Ovary (tissue), 9 donors: ENCODE results near the gene FGF8. TPM values are rescaled to one million over a fixed set of nuclear protein-coding genes. Genes with fewer than 3 reads are reported as not detected.

Source experiments
- DNase-seq, 5 donors: peaks; one replicate each; pipeline ENCODE4 v3.0.0-alpha.2; 2019 to 2020
- H3K27ac ChIP-seq, 2 donors: fragments of 200-600 bp; one replicate each; pipeline versions ENCODE4 v1.5.1 to v1.8.0; 2019 to 2022
- H3K27me3 ChIP-seq: fragments of 200-600 bp; one replicate; pipeline ENCODE4 v1.8.0; 2022
- H3K36me3 ChIP-seq: fragments of 200-600 bp; sonication (generic); one replicate; pipeline ENCODE4 v1.5.1; 2019
- H3K4me1 ChIP-seq: one replicate; pipeline ENCODE4 v1.8.1; 2013; ENCODE audit warnings: mild to moderate bottlenecking, moderate library complexity; ENCODE audit not compliant: insufficient read depth
- H3K4me3 ChIP-seq: fragments of 200-600 bp; sonication (generic); one replicate; pipeline ENCODE4 v1.5.1; 2017
- H3K9me3 ChIP-seq, 2 donors: fragments of 200-600 bp in 1 of 2; sonication (generic) in 1 of 2; one replicate each; pipeline versions ENCODE4 v1.5.1 to v1.8.1; 2013 to 2019; ENCODE audit warnings: mild to moderate bottlenecking in 1 of 2, moderate library complexity in 1 of 2
- CTCF ChIP-seq, 3 donors: fragments of 450-650 bp in 2 of 3; fragments of 200-600 bp in 1 of 3; IDR thresholded peaks; one replicate each; pipeline versions ENCODE4 v1.5.1 to v1.8.0; 2016 to 2022; ENCODE audit warnings: antibody characterized with exemption in 3 of 3, mild to moderate bottlenecking in 1 of 3
- EP300 ChIP-seq: sonication (generic); formaldehyde crosslinking; IDR thresholded peaks from one replicate; pipeline ENCODE4 v1.6.1; 2017; ENCODE audit warnings: antibody characterized with exemption
- POLR2A ChIP-seq: fragments of 450-650 bp; IDR thresholded peaks from one replicate; pipeline ENCODE4 v1.6.1; 2017; ENCODE audit warnings: antibody characterized with exemption, mild to moderate bottlenecking, moderate library complexity
- WGBS, 3 donors: extraction: QIAGEN DNeasy Blood & Tissue Kit in 1 of 3; methylation state at CpG; one replicate each; pipeline versions ENCODE4 v1.1.5 to v1.1.7; 2013 to 2017; 5-methylcytosine and 5-hydroxymethylcytosine counted together
- intact Hi-C, 4 donors: fragments of 100-400 bp; cut with DNase I; formaldehyde crosslinking; loops; one replicate each; pipeline versions ENCODE4 v1.11.0 to v1.15.1; 2022 to 2023
- polyA plus RNA-seq, 2 donors: library from polyadenylated mRNA; stranded (reverse); fragments of 200-250 nt in 1 of 2; fragments of 350-450 nt in 1 of 2; fragmentation: Illumina TruSeq in 1 of 2; extraction: RNeasy Lipid Tissue Mini Kit (QIAGEN cat#74804) in 1 of 2; gene quantifications; one replicate each; pipeline ENCODE4 v1.2.3, GENCODE V29; 2013 to 2014
- total RNA-seq, 7 donors: library from RNA; depleted of rRNA in 2 of 7; stranded (reverse); fragments of >200 nt in 2 of 7; fragmentation: NEBNext Ultra II Directional in 3 of 7; extraction: Animal tissue kit (Norgen Biotek cat#: 25700) in 3 of 7; gene quantifications; one replicate each; pipeline versions ENCODE4 v1.1.0 to v1.2.4, GENCODE V29; 2016 to 2023
- donor health status: DM: no; HTN: no; CAD: no; lungs with moderate emphysema.
- donor health status: DM: no; HTN: no; CAD: no.
- donor health status: Bipolar disorder and iron deficiency.
- donor health status: DM: yes; HTN: yes; CAD: no.
- donor health status: DM: no; HTN: no; CAD: no.
- donor health status: DM: yes; HTN: yes; CAD: no.

FGF8 gene
- total and polyA plus RNA-seq, 9 donors, result not detected

GRCh38 chr10:101748496-101748895 lies 27.4 kb downstream of the FGF8 start:
- Histone ChIP-seq H3K4me3 (no peak overlapping the region), H3K9me3 (no peaks in the 10 kb centered on the region), H3K27ac (no peak overlapping the region), H3K36me3 (no peaks in the 10 kb centered on the region), H3K4me1 (no peaks in the 10 kb centered on the region), H3K27me3 (no peaks in the 10 kb centered on the region)
- WGBS, 3 donors, result 66 to 76% (median 68%) methylated on average over 3 of the region's 3 CpGs
- TF ChIP-seq POLR2A (no peak), CTCF (IDR thresholded peaks at IDR 0.05) (no peak), EP300 (no peak)
- intact Hi-C loops, result no loop called here
- no peak for DNase-seq

GRCh38 chr10:101745074-101745696 lies 30.7 kb downstream of the FGF8 start:
- no peak for DNase-seq
- TF ChIP-seq POLR2A, result no peak
- TF ChIP-seq EP300, result no peak
- TF ChIP-seq CTCF (IDR thresholded peaks at IDR 0.05), result no peak
- no peaks in the 10 kb centered on the region for H3K9me3 ChIP-seq
- H3K4me3 ChIP-seq, result no peak overlapping the region
- no peaks in the 10 kb centered on the region for H3K4me1 ChIP-seq
- intact Hi-C loops, result no loop called here
- no peak overlapping the region for H3K27ac ChIP-seq
- H3K27me3 ChIP-seq, result no peaks in the 10 kb centered on the region
- H3K36me3 ChIP-seq, result no peaks in the 10 kb centered on the region
- WGBS, 3 donors, result 69 to 76% (median 72%) methylated on average over 9 of the region's 9 CpGs

GRCh38 chr10:101744267-101744666 lies 31.6 kb downstream of the FGF8 start:
- Histone ChIP-seq H3K9me3 (no peaks in the 10 kb centered on the region), H3K4me3 (no peak overlapping the region), H3K27ac (no peak overlapping the region), H3K36me3 (no peaks in the 10 kb centered on the region), H3K27me3 (no peaks in the 10 kb centered on the region), H3K4me1 (no peaks in the 10 kb centered on the region)
- no peak for DNase-seq
- TF ChIP-seq POLR2A (no peak), CTCF (IDR thresholded peaks at IDR 0.05) (no peak), EP300 (no peak)
- WGBS, 3 donors, result 77 to 82% (median 78%) methylated on average over 3 of the region's 3 CpGs
- intact Hi-C loops, result no loop called here

- 44 to 50% (median 47%) methylated on average over 2 of the region's 2 CpGs for WGBS, 3 donors
- H3K27me3 ChIP-seq, result no peaks in the 10 kb centered on the region
- H3K36me3 ChIP-seq, result no peaks in the 10 kb centered on the region
- H3K4me1 ChIP-seq, result no peaks in the 10 kb centered on the region
- DNase-seq, result no peak
- H3K27ac ChIP-seq, result no peak overlapping the region
- H3K9me3 ChIP-seq, result no peaks in the 10 kb centered on the region
- no peak overlapping the region for H3K4me3 ChIP-seq
- TF ChIP-seq POLR2A (no peak), EP300 (no peak), CTCF (IDR thresholded peaks at IDR 0.05) (no peak)
- intact Hi-C loops, result no loop called here
Observed at GRCh38 chr10:101741938-101742337, 34.0 kb downstream of the FGF8 start.
